ENCODE measurements around the gene CCDC116. TPM values are rescaled to one million over a fixed set of nuclear protein-coding genes. Genes with fewer than 3 reads are reported as not detected.

Gene CCDC116
- total and polyA plus RNA-seq, 10 donors = 0.24 to 0.66 (median 0.49) TPM

GRCh38 chr22:21631025-21631424, 1.5 kb upstream of the CCDC116 start:
- intact Hi-C loops (cut with DNase I; ENCODE audit: low total_unique reads) = no loop called here
- Histone ChIP-seq H3K4me3 (no peak overlapping the region), H3K4me1 (peaks cover 15 to 52% (median 39%) of the 10 kb centered on the region in 6 donors), H3K9me3 (peaks cover 0 to 5% (median 0%) of the 10 kb centered on the region in 8 donors), H3K27ac (no peak overlapping the region), H3K27me3 (replicated peaks in 1 of 7) (no peaks in the 10 kb centered on the region), H3K36me3 (peaks cover 0 to 30% (median 12%) of the 10 kb centered on the region in 6 donors)
- no peak for DNase-seq
- 88 to 96% (median 90%) methylated on average over 4 of the region's 4 CpGs for WGBS, 5 donors
- no peak for TF ChIP-seq POLR2AphosphoS5 (IDR thresholded peaks at IDR 0.05)
- no peak for TF ChIP-seq POLR2A (IDR thresholded peaks at IDR 0.05)
- no peak for TF ChIP-seq CTCF (IDR thresholded peaks at IDR 0.05 in 8 of 11, conservative IDR thresholded peaks at IDR 0.05 in 3 of 11)

GRCh38 chr22:21632931-21633330, 371 bp downstream of the CCDC116 start:
- TF ChIP-seq POLR2A (IDR thresholded peaks at IDR 0.05) = no peak
- TF ChIP-seq CTCF (IDR thresholded peaks at IDR 0.05 in 8 of 11, conservative IDR thresholded peaks at IDR 0.05 in 3 of 11) = no peak
- TF ChIP-seq POLR2AphosphoS5 (IDR thresholded peaks at IDR 0.05) = no peak
- no peak for DNase-seq
- peaks cover 12 to 33% (median 21%) of the 10 kb centered on the region in 6 donors for H3K4me1 ChIP-seq
- intact Hi-C loops (cut with DNase I; ENCODE audit: low total_unique reads) = no loop called here
- no peak overlapping the region for H3K27ac ChIP-seq
- H3K36me3 ChIP-seq = peaks cover 0 to 11% (median 6%) of the 10 kb centered on the region in 6 donors
- H3K4me3 ChIP-seq = no peak overlapping the region
- H3K9me3 ChIP-seq = peaks cover 0 to 5% (median 0%) of the 10 kb centered on the region in 8 donors
- WGBS, 5 donors = 81 to 98% (median 97%) methylated on average over 14 to 18 of the region's 18 CpGs
- H3K27me3 ChIP-seq (replicated peaks in 1 of 7) = no peaks in the 10 kb centered on the region

GRCh38 chr22:21633481-21633880, 921 bp downstream of the CCDC116 start:
- H3K4me3 ChIP-seq = no peak overlapping the region
- intact Hi-C loops (cut with DNase I; ENCODE audit: low total_unique reads) = no loop called here
- no peaks in the 10 kb centered on the region for H3K27me3 ChIP-seq (replicated peaks in 1 of 7)
- WGBS, 5 donors = 91 to 100% (median 94%) methylated on average over 4 of the region's 4 CpGs
- peaks cover 0 to 5% (median under 1%) of the 10 kb centered on the region in 6 donors for H3K36me3 ChIP-seq
- peaks cover 0 to 5% (median 0%) of the 10 kb centered on the region in 8 donors for H3K9me3 ChIP-seq
- TF ChIP-seq CTCF (IDR thresholded peaks at IDR 0.05 in 8 of 11, conservative IDR thresholded peaks at IDR 0.05 in 3 of 11) = no peak
- TF ChIP-seq POLR2AphosphoS5 (IDR thresholded peaks at IDR 0.05) = no peak
- no peak for TF ChIP-seq POLR2A (IDR thresholded peaks at IDR 0.05)
- H3K27ac ChIP-seq = no peak overlapping the region
- peaks cover 6 to 27% (median 15%) of the 10 kb centered on the region in 6 donors for H3K4me1 ChIP-seq
- no peak for DNase-seq

- Histone ChIP-seq H3K9me3 (peaks cover 0 to 5% (median 0%) of the 10 kb centered on the region in 8 donors), H3K36me3 (no peaks in the 10 kb centered on the region), H3K27me3 (replicated peaks in 1 of 7) (no peaks in the 10 kb centered on the region), H3K27ac (no peak overlapping the region), H3K4me1 (peaks cover under 1 to 21% (median 9%) of the 10 kb centered on the region in 6 donors), H3K4me3 (no peak overlapping the region)
- no peak for TF ChIP-seq CTCF (IDR thresholded peaks at IDR 0.05 in 8 of 11, conservative IDR thresholded peaks at IDR 0.05 in 3 of 11)
- TF ChIP-seq POLR2AphosphoS5 (IDR thresholded peaks at IDR 0.05) = no peak
- no peak for TF ChIP-seq POLR2A (IDR thresholded peaks at IDR 0.05)
- DNase-seq = no peak
- intact Hi-C loops (cut with DNase I; ENCODE audit: low total_unique reads) = no loop called here
- 95 to 100% (median 97%) methylated on average over 4 to 16 of the region's 16 CpGs for WGBS, 5 donors
Measured at GRCh38 chr22:21634081-21634480, 1.5 kb downstream of the CCDC116 start.
